NB4 (cell line): ENCODE results near the gene TAS2R38.

Experiments used
- CTCF ChIP-seq: IDR thresholded peaks from one replicate; pipeline ENCODE4 v1.5.1; 2012; ENCODE audit warnings: low read depth, low read length
- MAX ChIP-seq: IDR thresholded peaks from 2 replicates; pipeline ENCODE4 v1.6.1; 2011; ENCODE audit warnings: low read depth, low read length
- MYC ChIP-seq: IDR thresholded peaks from 2 replicates; pipeline ENCODE4 v1.6.1; 2011; ENCODE audit warnings: low read depth, low read length
- POLR2A ChIP-seq: IDR thresholded peaks from 2 replicates; pipeline ENCODE4 v1.6.1; 2011; ENCODE audit warnings: mild to moderate bottlenecking; ENCODE audit not compliant: insufficient read length; ENCODE audit errors: extremely low read depth

DNA sequence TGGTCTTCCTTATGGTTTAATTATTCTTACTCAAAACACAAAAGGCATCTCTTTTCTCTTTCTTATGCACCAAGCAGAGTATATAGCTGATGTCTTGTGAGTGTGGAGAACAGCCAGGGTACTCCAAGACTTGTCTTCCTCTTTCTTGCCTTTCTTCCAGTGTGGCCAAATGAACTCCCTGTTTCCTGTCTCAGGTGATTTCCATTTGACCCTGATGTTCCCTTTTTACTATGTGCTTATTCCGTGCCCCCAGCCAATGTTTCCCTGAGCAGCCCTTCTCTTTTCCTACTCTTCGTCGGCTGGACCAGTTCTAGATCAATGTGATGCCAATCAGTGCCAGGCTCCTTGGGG is 44.8 kb downstream of the TAS2R38 start:
- no peak for TF ChIP-seq POLR2A
- TF ChIP-seq CTCF = no peak
- no peak for TF ChIP-seq MYC
- TF ChIP-seq MAX = no peak
